ENCODE measurements around the gene BTNL9. TPM values are rescaled to one million over a fixed set of nuclear protein-coding genes. Genes with fewer than 3 reads are reported as not detected.

BTNL9 gene
- total and polyA plus RNA-seq, 2 of the 13 experiments (the other 11 are each of a cell fraction or from before 2014, with no cell fraction given): 0.13 TPM; not detected in 1

DNA sequence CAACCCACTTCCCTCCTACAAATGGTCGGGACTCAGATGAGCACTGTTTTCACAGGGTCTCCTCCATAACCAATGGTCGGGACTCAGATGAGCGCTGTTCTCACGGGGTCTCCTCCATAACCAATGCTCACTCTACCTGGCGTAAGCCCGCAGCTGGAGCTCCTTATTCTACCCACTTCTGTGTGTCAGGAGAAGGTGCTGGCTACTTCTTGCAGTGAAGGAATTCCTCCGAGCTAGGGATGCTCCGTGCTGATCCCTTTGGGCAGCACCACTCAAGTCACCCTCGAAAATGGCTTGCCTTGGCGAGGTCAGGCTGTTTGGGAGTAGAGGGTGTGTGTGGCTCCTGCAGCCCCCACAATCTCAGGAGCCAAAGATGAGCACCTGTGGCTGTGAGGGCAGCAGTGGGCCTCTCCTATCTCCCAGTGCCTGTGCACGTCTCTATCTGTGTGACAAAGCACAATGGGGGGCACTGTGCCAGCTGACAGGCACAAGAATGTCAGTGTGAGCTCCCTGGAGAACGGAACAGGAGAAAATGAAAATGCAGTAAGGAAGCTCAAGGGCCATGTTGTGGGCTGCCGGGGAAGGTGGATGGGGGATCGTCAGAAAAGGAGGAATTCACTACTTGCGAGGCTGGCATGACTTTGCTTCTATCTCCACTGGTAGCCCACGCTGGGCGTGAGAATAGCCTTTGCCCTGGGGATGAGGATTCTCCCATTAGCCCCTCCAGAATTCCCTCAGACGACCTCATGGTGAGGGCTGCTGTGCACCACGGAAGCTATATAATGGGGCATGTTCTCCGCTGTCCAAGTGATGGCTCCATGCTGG lies 3.9 kb upstream of the BTNL9 start (continued):
- TF ChIP-seq ZNF407 (CRISPR knock-in tag; IDR thresholded peaks at IDR 0.05; ENCODE audit: not compliant biosample characterization) (no peak), ZBTB7B (CRISPR knock-in tag; IDR thresholded peaks at IDR 0.05) (no peak), ZNF766 (CRISPR knock-in tag; IDR thresholded peaks at IDR 0.05; ENCODE audit: borderline replicate concordance) (no peak), MYC (CRISPR knock-in tag; IDR thresholded peaks at IDR 0.05; ENCODE audit: borderline replicate concordance) (no peak), ZNF615 (CRISPR knock-in tag; IDR thresholded peaks at IDR 0.05; ENCODE audit: borderline replicate concordance) (no peak), ZNF496 (CRISPR knock-in tag; IDR thresholded peaks at IDR 0.05; ENCODE audit: insufficient replicate concordance) (no peak)
